ENCODE results near the gene DENND1A.

The DENND1A gene

DNA sequence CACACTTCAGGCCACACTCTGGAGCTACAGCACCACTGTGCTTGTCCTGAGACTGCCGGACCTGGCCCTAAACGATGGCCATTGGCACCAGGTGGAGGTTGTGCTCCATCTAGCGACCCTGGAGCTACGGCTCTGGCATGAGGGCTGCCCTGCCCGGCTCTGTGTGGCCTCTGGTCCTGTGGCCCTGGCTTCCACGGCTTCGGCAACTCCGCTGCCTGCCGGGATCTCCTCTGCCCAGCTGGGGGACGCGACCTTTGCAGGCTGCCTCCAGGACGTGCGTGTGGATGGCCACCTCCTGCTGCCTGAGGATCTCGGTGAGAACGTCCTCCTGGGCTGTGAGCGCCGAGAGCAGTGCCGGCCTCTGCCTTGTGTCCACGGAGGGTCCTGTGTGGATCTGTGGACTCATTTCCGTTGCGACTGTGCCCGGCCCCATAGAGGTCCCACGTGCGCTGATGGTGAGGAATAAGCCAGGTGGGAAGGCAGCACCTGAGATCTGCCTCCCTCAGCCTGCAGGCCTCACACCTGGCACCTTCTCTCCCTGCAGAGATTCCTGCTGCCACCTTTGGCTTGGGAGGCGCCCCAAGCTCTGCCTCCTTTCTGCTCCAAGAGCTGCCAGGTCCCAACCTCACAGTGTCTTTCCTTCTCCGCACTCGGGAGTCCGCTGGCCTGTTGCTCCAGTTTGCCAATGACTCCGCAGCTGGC lies 559.2 kb downstream of the DENND1A start:
- TF ChIP-seq FOXP2 (optimal IDR thresholded peaks at IDR 0.05; ENCODE audit: borderline replicate concordance, extremely low read depth, extremely low read length, insufficient read depth) (no peak), TAF1 (IDR thresholded peaks at IDR 0.05; ENCODE audit: borderline replicate concordance, insufficient read depth, low read length) (no peak), SIN3A (IDR thresholded peaks at IDR 0.05; ENCODE audit: borderline replicate concordance, insufficient read depth, low read length) (no peak), POLR2AphosphoS5 (IDR thresholded peaks at IDR 0.05; ENCODE audit: low read depth, low read length) (no peak)
- TF ChIP-seq, protein P1, sequence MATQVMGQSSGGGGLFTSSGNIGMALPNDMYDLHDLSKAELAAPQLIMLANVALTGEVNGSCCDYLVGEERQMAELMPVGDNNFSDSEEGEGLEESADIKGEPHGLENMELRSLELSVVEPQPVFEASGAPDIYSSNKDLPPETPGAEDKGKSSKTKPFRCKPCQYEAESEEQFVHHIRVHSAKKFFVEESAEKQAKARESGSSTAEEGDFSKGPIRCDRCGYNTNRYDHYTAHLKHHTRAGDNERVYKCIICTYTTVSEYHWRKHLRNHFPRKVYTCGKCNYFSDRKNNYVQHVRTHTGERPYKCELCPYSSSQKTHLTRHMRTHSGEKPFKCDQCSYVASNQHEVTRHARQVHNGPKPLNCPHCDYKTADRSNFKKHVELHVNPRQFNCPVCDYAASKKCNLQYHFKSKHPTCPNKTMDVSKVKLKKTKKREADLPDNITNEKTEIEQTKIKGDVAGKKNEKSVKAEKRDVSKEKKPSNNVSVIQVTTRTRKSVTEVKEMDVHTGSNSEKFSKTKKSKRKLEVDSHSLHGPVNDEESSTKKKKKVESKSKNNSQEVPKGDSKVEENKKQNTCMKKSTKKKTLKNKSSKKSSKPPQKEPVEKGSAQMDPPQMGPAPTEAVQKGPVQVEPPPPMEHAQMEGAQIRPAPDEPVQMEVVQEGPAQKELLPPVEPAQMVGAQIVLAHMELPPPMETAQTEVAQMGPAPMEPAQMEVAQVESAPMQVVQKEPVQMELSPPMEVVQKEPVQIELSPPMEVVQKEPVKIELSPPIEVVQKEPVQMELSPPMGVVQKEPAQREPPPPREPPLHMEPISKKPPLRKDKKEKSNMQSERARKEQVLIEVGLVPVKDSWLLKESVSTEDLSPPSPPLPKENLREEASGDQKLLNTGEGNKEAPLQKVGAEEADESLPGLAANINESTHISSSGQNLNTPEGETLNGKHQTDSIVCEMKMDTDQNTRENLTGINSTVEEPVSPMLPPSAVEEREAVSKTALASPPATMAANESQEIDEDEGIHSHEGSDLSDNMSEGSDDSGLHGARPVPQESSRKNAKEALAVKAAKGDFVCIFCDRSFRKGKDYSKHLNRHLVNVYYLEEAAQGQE (IDR thresholded peaks at IDR 0.05; ENCODE audit: insufficient read depth in 1 of 2, low read depth in 2 of 2, low read length in 2 of 2) = no peak

DNA sequence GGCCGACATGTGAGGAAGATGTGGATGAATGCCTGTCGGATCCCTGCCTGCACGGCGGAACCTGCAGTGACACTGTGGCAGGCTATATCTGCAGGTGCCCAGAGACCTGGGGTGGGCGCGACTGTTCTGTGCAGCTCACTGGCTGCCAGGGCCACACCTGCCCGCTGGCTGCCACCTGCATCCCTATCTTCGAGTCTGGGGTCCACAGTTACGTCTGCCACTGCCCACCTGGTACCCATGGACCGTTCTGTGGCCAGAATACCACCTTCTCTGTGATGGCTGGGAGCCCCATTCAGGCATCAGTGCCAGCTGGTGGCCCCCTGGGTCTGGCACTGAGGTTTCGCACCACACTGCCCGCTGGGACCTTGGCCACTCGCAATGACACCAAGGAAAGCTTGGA lies 559.8 kb downstream of the DENND1A start:
- TF ChIP-seq POLR2AphosphoS5 (IDR thresholded peaks at IDR 0.05; ENCODE audit: low read depth, low read length) (no peak), FOXP2 (optimal IDR thresholded peaks at IDR 0.05; ENCODE audit: borderline replicate concordance, extremely low read depth, extremely low read length, insufficient read depth) (no peak), TAF1 (IDR thresholded peaks at IDR 0.05; ENCODE audit: borderline replicate concordance, insufficient read depth, low read length) (no peak), SIN3A (IDR thresholded peaks at IDR 0.05; ENCODE audit: borderline replicate concordance, insufficient read depth, low read length) (no peak)

DNA sequence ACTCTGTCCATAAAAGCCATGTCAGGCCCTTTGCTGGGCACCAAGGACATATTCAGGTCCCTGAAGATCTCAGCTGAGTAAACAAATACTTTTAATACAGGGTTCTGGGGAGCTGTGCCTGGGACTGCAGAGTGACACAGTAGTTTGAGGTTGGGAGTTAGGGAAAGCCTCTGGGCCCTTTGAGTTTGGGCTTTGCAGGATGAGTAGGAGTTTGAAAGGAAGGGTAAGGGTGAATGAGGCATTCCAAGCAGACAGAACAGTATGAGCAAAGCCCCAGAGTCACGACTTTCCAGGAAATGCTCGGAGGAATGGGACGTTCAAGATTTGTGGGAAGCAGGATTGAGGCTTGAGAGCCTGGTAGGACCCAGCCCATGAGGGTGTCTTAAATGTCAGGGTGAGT lies 560.6 kb downstream of the DENND1A start:
- TF ChIP-seq, protein P1 (IDR thresholded peaks at IDR 0.05; ENCODE audit: insufficient read depth in 1 of 2, low read depth in 2 of 2, low read length in 2 of 2) = no peak
- TF ChIP-seq SIN3A (IDR thresholded peaks at IDR 0.05; ENCODE audit: borderline replicate concordance, insufficient read depth, low read length) = no peak
- no peak for TF ChIP-seq POLR2AphosphoS5 (IDR thresholded peaks at IDR 0.05; ENCODE audit: low read depth, low read length)
- no peak for TF ChIP-seq FOXP2 (optimal IDR thresholded peaks at IDR 0.05; ENCODE audit: borderline replicate concordance, extremely low read depth, extremely low read length, insufficient read depth)
- TF ChIP-seq TAF1 (IDR thresholded peaks at IDR 0.05; ENCODE audit: borderline replicate concordance, insufficient read depth, low read length) = no peak

DNA sequence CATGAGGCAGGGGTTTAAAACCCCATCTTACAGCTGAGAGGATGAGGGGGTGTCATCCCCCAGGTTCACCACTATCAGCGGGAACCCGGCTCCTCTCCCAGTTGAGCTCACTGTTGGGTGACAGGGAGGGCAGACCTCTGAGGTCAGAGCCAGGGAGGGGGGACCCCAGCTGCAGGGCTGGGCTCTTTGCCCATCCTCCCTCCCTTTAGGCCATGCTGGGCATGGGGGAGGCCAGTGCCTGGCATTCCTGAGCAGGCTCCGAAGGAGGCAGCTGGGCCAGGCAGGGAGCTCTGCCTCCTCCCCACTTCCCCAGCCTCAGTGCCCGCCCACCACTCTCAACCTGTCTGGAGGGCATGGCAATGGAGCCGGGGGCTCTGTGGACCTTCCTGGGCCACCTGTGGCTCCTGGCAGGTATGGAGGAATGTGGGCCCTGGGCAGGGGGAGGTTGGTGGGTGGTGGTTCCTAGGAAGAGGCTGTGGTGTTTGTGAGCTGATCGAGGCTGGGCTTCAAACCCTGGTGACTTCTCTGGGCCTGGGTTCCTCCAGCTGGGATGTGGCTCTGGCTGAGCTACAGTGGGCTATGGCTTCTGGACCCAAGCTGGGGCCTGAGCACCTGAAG lies 561.3 kb downstream of the DENND1A start:
- TF ChIP-seq TAF1 (IDR thresholded peaks at IDR 0.05; ENCODE audit: borderline replicate concordance, insufficient read depth, low read length) = no peak
- no peak for TF ChIP-seq POLR2AphosphoS5 (IDR thresholded peaks at IDR 0.05; ENCODE audit: low read depth, low read length)
- no peak for TF ChIP-seq SIN3A (IDR thresholded peaks at IDR 0.05; ENCODE audit: borderline replicate concordance, insufficient read depth, low read length)
- no peak for TF ChIP-seq FOXP2 (optimal IDR thresholded peaks at IDR 0.05; ENCODE audit: borderline replicate concordance, extremely low read depth, extremely low read length, insufficient read depth)
- TF ChIP-seq, protein P1 (IDR thresholded peaks at IDR 0.05; ENCODE audit: insufficient read depth in 1 of 2, low read depth in 2 of 2, low read length in 2 of 2) = no peak

DNA sequence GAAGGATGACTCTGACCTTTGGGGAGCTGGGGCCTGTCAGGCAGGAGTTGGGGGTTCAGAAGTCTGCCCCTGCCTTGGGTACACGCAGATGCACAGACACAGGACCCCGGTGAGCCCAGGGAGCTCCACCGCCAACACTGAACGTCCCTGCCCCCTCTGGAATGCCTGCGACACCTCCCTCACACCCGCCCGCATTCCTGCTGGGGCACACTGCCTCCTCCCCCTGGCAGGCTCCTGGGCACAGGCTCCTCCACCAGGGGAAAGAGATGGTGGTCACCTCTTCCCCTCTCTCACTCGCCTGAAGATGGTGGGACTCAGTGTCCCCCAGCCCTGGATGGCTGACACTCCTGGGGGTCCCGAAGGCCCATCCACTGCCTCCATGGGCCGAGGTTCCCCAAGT lies 561.9 kb downstream of the DENND1A start:
- TF ChIP-seq SIN3A (IDR thresholded peaks at IDR 0.05; ENCODE audit: borderline replicate concordance, insufficient read depth, low read length) = no peak
- TF ChIP-seq, protein P1 (IDR thresholded peaks at IDR 0.05; ENCODE audit: insufficient read depth in 1 of 2, low read depth in 2 of 2, low read length in 2 of 2) = no peak
- TF ChIP-seq POLR2AphosphoS5 (IDR thresholded peaks at IDR 0.05; ENCODE audit: low read depth, low read length) = no peak
- no peak for TF ChIP-seq TAF1 (IDR thresholded peaks at IDR 0.05; ENCODE audit: borderline replicate concordance, insufficient read depth, low read length)
- no peak for TF ChIP-seq FOXP2 (optimal IDR thresholded peaks at IDR 0.05; ENCODE audit: borderline replicate concordance, extremely low read depth, extremely low read length, insufficient read depth)

Measured in PFSK-1 (cell line).